Gastrocnemius medialis (tissue), 4 donors: ENCODE data around the gene GRID2.

Source experiments
- CTCF ChIP-seq, 5 experiments: fragments of 450-650 bp in 3 of 5; fragments of 200-600 bp in 2 of 5; sonication (generic) in 2 of 5; IDR thresholded peaks in 4 of 5; conservative IDR thresholded peaks in 1 of 5; 1 replicate in 4 of 5; 2 replicates in 1 of 5; pipeline ENCODE4 v1.5.1; 2016 to 2019; ENCODE audit warnings: antibody characterized with exemption in 5 of 5, mild to moderate bottlenecking in 3 of 5, moderate library complexity in 3 of 5
- POLR2A ChIP-seq, 2 donors: fragments of 450-650 bp; IDR thresholded peaks; one replicate each; pipeline ENCODE4 v1.6.1; 2017; ENCODE audit warnings: antibody characterized with exemption in 2 of 2, mild to moderate bottlenecking in 2 of 2, moderate library complexity in 2 of 2

- no peak for TF ChIP-seq CTCF (IDR thresholded peaks at IDR 0.05 in 4 of 5, conservative IDR thresholded peaks at IDR 0.05 in 1 of 5)
- no peak for TF ChIP-seq POLR2A (IDR thresholded peaks at IDR 0.05)
Observed at GRCh38 chr4:93203708-93204107, 899.9 kb downstream of the GRID2 start.
